ENCODE data around the gene RBM28. TPM values are rescaled to one million over a fixed set of nuclear protein-coding genes. Genes with fewer than 3 reads are reported as not detected.
"Not testable (repeated sequence)": the region's sequence is repeated elsewhere in the genome, so short reads cannot be mapped to it uniquely, and the experiment has no call there.

The RBM28 gene
- total RNA-seq, 1 donor from 2014 or later, result 42.8 TPM

DNA sequence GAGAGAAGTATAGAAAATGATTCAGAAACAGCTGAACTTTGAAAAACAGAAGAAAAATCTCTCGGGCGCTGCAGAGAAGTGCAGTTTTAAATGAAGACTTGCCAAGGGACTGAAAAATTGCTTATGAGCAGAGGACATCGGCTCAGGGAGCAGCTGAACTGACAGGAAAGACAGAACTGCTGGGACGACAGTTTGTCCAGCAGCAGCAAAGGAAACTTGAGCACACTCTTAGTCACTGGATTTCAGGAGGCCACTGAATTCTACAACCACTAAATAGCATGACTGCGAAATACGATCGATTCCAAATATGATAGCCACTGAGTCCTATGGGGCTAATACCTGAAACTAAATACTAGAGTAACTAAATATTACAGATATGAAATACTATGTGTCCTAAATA, 59.6 kb downstream of the RBM28 start:
- DNase-seq (ENCODE audit: low spot score), result no peak
- Mint-ChIP-seq H3K9me3 (ENCODE audit: unreplicated experiment) (peaks cover 6% of the 10 kb centered on the region), H3K27me3 (ENCODE audit: unreplicated experiment) (peaks cover 1% of the 10 kb centered on the region), H3K27ac (ENCODE audit: unreplicated experiment) (peak overlapping the region; percentile 43), H3K4me3 (ENCODE audit: unreplicated experiment) (no peak overlapping the region), H3K36me3 (ENCODE audit: low read depth, unreplicated experiment) (peaks cover 19% of the 10 kb centered on the region), H3K4me1 (ENCODE audit: unreplicated experiment) (no peaks in the 10 kb centered on the region)
- TF ChIP-seq, protein P1, sequence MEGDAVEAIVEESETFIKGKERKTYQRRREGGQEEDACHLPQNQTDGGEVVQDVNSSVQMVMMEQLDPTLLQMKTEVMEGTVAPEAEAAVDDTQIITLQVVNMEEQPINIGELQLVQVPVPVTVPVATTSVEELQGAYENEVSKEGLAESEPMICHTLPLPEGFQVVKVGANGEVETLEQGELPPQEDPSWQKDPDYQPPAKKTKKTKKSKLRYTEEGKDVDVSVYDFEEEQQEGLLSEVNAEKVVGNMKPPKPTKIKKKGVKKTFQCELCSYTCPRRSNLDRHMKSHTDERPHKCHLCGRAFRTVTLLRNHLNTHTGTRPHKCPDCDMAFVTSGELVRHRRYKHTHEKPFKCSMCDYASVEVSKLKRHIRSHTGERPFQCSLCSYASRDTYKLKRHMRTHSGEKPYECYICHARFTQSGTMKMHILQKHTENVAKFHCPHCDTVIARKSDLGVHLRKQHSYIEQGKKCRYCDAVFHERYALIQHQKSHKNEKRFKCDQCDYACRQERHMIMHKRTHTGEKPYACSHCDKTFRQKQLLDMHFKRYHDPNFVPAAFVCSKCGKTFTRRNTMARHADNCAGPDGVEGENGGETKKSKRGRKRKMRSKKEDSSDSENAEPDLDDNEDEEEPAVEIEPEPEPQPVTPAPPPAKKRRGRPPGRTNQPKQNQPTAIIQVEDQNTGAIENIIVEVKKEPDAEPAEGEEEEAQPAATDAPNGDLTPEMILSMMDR (IDR thresholded peaks at IDR 0.05; ENCODE audit: unreplicated experiment), result no peak

DNA sequence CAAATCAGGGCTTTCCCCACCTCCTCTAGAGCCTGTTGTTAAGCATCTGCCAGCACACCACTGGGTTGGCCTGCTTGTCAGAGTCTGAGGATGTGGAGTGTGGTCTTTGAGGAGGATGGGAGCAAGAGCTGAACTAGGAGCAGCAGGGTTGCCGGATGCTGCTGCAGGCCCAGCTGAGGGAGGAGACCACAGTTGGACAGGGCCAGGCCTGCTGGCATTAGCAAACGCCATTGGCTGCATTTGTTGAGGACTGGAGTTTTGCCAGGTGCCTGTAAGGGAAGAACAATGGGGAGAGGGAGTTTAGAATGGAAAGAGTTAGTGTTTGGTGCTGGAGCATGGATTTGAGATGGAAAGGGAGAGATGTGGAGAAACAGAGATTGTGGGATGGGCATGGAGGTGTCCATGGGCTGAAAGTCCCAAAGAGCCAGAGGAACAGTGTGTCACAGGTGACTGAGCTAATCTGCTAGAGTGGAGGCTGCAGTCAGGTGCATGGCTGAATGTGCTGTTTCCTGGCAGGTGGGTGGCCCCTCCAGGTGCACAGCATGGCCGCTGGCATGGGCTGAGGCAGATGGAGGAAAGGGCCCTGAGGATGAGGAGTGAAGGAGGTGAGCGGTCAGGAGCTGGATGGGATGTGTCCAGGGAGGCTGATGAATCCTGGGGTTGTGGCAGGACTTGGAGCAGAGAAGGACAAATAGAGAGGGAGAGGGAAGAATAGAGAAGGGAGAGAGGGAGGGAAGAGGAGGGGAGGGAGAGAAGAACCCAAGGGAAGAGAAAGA, 61.9 kb downstream of the RBM28 start:
- Mint-ChIP-seq H3K27ac (ENCODE audit: unreplicated experiment) (peak overlapping the region; percentile 45), H3K4me3 (ENCODE audit: unreplicated experiment) (peak overlapping the region; percentile 8), H3K27me3 (ENCODE audit: unreplicated experiment) (peaks cover 3% of the 10 kb centered on the region), H3K9me3 (ENCODE audit: unreplicated experiment) (peaks cover 11% of the 10 kb centered on the region), H3K4me1 (ENCODE audit: unreplicated experiment) (no peaks in the 10 kb centered on the region), H3K36me3 (ENCODE audit: low read depth, unreplicated experiment) (peaks cover 26% of the 10 kb centered on the region)
- DNase-seq (ENCODE audit: low spot score), result no peak
- TF ChIP-seq, protein P1 (IDR thresholded peaks at IDR 0.05; ENCODE audit: unreplicated experiment), result no peak

DNA sequence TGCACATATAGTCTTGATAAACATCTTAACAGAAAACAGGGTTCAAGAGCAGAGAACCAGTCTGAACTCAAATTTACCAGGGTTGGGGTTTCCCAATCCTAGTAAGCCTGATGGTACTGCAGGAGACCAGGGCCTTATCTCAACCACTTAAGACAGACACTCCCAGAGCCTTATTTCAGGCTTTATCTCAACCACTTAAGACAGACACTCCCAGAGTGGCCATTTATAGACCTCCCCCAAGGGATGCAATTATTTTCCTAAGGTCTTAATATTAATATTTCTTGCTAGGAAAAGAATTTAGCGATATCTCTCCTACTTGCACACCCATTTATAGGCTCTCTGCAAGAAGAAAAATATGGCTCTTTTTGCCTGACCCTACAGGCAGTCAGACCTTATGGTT, 63.3 kb downstream of the RBM28 start:
- H3K9me3 Mint-ChIP-seq (ENCODE audit: unreplicated experiment), result peaks cover 11% of the 10 kb centered on the region
- H3K27me3 Mint-ChIP-seq (ENCODE audit: unreplicated experiment); H3K4me1 Mint-ChIP-seq (ENCODE audit: unreplicated experiment); H3K27ac Mint-ChIP-seq (ENCODE audit: unreplicated experiment); DNase-seq (ENCODE audit: low spot score); H3K4me3 Mint-ChIP-seq (ENCODE audit: unreplicated experiment): not testable (repeated sequence)
- H3K36me3 Mint-ChIP-seq (ENCODE audit: low read depth, unreplicated experiment), result peaks cover 26% of the 10 kb centered on the region

DNA sequence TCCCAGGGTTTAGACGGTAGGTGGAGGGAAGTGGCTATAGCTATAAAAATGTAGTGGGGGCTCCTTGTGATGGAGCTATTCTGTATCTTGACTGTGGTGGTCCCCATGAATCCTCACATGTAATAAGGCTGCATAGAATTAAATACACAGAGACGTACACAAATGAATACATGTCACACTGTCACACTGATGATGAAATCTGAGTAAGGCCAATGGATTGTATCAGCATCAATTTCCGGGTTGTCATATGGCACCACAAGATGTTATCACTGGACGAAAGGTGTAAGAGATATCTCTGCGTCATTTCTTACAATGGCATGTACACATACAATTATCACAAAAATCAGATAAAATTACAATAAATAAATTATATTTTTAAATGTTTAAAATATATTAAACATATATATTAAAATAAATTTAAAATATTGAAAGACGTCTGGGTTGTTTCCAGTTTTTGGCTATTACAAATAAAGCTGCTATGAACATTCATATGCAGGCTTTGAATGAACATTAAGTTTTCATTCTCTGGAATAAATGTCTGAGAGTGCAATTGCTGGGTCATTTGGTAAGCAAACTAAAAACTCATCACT, 64.5 kb downstream of the RBM28 start:
- Mint-ChIP-seq H3K27me3 (ENCODE audit: unreplicated experiment) (peaks cover 3% of the 10 kb centered on the region), H3K36me3 (ENCODE audit: low read depth, unreplicated experiment) (peaks cover 31% of the 10 kb centered on the region), H3K4me1 (ENCODE audit: unreplicated experiment) (no peaks in the 10 kb centered on the region), H3K4me3 (ENCODE audit: unreplicated experiment) (no peak overlapping the region), H3K9me3 (ENCODE audit: unreplicated experiment) (peaks cover 11% of the 10 kb centered on the region), H3K27ac (ENCODE audit: unreplicated experiment) (no peak overlapping the region)
- TF ChIP-seq, protein P1 (IDR thresholded peaks at IDR 0.05; ENCODE audit: unreplicated experiment), result no peak
- DNase-seq (ENCODE audit: low spot score), result no peak

DNA sequence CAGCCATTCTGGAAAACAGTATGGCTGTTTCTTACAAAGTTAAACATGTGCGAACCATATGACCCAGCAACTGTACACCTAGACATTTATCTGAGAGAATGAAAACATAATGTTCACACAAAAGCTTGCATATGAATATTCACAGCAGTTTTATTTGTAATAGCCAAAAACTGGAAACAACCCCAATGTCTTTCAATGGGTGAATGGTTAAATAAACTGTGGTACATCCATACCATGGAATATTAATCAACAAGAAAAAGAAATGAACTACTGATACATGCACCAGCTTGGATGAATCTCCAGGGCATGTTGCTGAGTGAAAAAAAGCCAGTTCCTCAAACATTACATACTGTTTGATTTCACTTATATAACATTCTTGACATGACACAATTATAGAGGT, 65.3 kb downstream of the RBM28 start:
- Mint-ChIP-seq H3K4me1 (ENCODE audit: unreplicated experiment) (no peaks in the 10 kb centered on the region), H3K9me3 (ENCODE audit: unreplicated experiment) (peaks cover 11% of the 10 kb centered on the region), H3K36me3 (ENCODE audit: low read depth, unreplicated experiment) (peaks cover 31% of the 10 kb centered on the region), H3K27me3 (ENCODE audit: unreplicated experiment) (peaks cover 4% of the 10 kb centered on the region), H3K4me3 (ENCODE audit: unreplicated experiment) (no peak overlapping the region), H3K27ac (ENCODE audit: unreplicated experiment) (no peak overlapping the region)
- TF ChIP-seq, protein P1 (IDR thresholded peaks at IDR 0.05; ENCODE audit: unreplicated experiment), result no peak
- no peak for DNase-seq (ENCODE audit: low spot score)

All from endothelial cell (in vitro differentiated cells).